Stimulated activated CD4-positive, alpha-beta T cell treated with anti-CD3 and anti-CD28 coated beads, Interleukin-12 subunit alpha, Interleukin-12 subunit beta, amount 100 ng/mL, for 24 hours (primary cell): ENCODE measurements around the gene ZNF316.
"Not testable (repeated sequence)": the region's sequence is repeated elsewhere in the genome, so short reads cannot be mapped to it uniquely, and the experiment has no call there.

Experiments
- DNase-seq, 2 experiments: peaks; one replicate each; pipeline ENCODE4 v3.0.0-alpha.2; 2020; ENCODE audit warnings: low read depth in 2 of 2

ZNF316 gene

GRCh38 chr7:6621195-6622133 lies 15.7 kb upstream of the ZNF316 start:
- DNase-seq: no peak

GRCh38 chr7:6622134-6622710 lies 14.9 kb upstream of the ZNF316 start:
- no peak for DNase-seq

- DNase-seq: no peak
Observed at GRCh38 chr7:6623589-6624245, 13.4 kb upstream of the ZNF316 start.

- no peak for DNase-seq
Observed at GRCh38 chr7:6624246-6624611, 12.9 kb upstream of the ZNF316 start.

- no peak for DNase-seq
Observed at GRCh38 chr7:6628045-6628444, 9.1 kb upstream of the ZNF316 start.

GRCh38 chr7:6630007-6630849 lies 6.9 kb upstream of the ZNF316 start:
- DNase-seq: no peak

- DNase-seq: no peak
Observed at GRCh38 chr7:6631605-6632004, 5.5 kb upstream of the ZNF316 start.

GRCh38 chr7:6634021-6634420 lies 3.1 kb upstream of the ZNF316 start:
- DNase-seq: no peak

GRCh38 chr7:6634971-6635370 lies 2.1 kb upstream of the ZNF316 start:
- DNase-seq: not testable (repeated sequence)

GRCh38 chr7:6637544-6638229 lies 569 bp downstream of the ZNF316 start:
- DNase-seq: peak; percentile 27 to 35

GRCh38 chr7:6639032-6639431 lies 1.9 kb downstream of the ZNF316 start:
- no peak for DNase-seq

- DNase-seq: no peak
Observed at GRCh38 chr7:6639627-6640026, 2.5 kb downstream of the ZNF316 start.

- DNase-seq: peak in 1 of 2 experiments; percentile 33
Observed at GRCh38 chr7:6640246-6640721, 3.2 kb downstream of the ZNF316 start.

GRCh38 chr7:6641305-6642035 lies 4.4 kb downstream of the ZNF316 start:
- DNase-seq: no peak

GRCh38 chr7:6642239-6642839 lies 5.2 kb downstream of the ZNF316 start:
- DNase-seq: no peak

- DNase-seq: no peak
Observed at GRCh38 chr7:6642861-6643640, 5.9 kb downstream of the ZNF316 start.

- no peak for DNase-seq
Observed at GRCh38 chr7:6643915-6644625, 7.0 kb downstream of the ZNF316 start.

GRCh38 chr7:6644728-6645127 lies 7.6 kb downstream of the ZNF316 start:
- DNase-seq: no peak

- no peak for DNase-seq
Observed at GRCh38 chr7:6646465-6646864, 9.3 kb downstream of the ZNF316 start.
